ENCODE measurements around the gene CDK3.

Gene CDK3

DNA sequence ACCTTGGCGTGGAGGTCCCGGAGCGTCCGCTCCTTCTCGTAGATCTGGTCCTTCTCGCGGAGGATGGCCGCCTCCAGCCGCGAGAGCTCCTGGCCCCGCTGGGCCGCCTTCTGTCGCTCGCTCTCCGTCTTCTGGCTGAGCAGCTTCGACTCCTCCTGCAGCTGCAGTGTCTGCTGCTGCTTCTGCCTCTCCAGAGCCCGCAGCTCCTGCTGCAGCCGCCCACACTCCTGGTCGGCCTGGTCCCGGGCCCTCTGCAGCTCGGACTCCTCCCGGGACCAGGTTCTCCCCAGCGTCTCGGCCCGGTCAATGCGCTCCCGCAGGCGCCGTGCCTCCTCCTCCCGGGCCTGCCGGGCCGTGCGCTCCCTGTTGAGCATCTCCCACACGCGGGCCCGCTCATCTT is 7.6 kb downstream of the CDK3 start:
- no peak for DNase-seq
- WGBS (ENCODE audit: insufficient coverage): 97% methylated on average over 36 of the region's 36 CpGs
- H3K4me3 ChIP-seq (ENCODE audit: control insufficient read depth in 1 of 7, extremely low read depth in 1 of 7, insufficient read depth in 4 of 7, low read depth in 2 of 7, low read length in 6 of 7): no peak overlapping the region
- ChIA-PET CTCF (interaction anchor here (1.1 to 14.8 kb wide), 14 partner anchors 8 to 113 kb away, joined by 3 to 183 read pairs (median 4); partner anchors contain the start of genes CDK3, MRPL38 and TRIM65), POLR2A (no interaction called here)
- H3K27ac ChIP-seq (ENCODE audit: insufficient read depth in 1 of 2, low read depth in 1 of 2, low read length in 2 of 2, poor library complexity in 1 of 2, severe bottlenecking in 2 of 2): no peak overlapping the region
- H3K9me3 ChIP-seq (ENCODE audit: control extremely low read depth in 1 of 5, control insufficient read depth in 4 of 5, insufficient read depth in 2 of 5, low read depth in 1 of 5, low read length in 4 of 5): no peaks in the 10 kb centered on the region
- H3K4me1 ChIP-seq (ENCODE audit: control extremely low read depth in 1 of 4, control insufficient read depth in 4 of 4, insufficient read depth in 4 of 4, low read length in 3 of 4): peaks cover 0 to 9% (median 6%) of the 10 kb centered on the region in 4 experiments
- H3K27me3 ChIP-seq (replicated peaks in 2 of 5; ENCODE audit: control insufficient read depth in 4 of 5, insufficient read depth in 5 of 5, low read length in 4 of 5): no peaks in the 10 kb centered on the region
- peaks cover 0 to 17% (median 4%) of the 10 kb centered on the region in 4 experiments for H3K36me3 ChIP-seq (ENCODE audit: control insufficient read depth in 4 of 4, insufficient read depth in 4 of 4, low read length in 3 of 4)

DNA sequence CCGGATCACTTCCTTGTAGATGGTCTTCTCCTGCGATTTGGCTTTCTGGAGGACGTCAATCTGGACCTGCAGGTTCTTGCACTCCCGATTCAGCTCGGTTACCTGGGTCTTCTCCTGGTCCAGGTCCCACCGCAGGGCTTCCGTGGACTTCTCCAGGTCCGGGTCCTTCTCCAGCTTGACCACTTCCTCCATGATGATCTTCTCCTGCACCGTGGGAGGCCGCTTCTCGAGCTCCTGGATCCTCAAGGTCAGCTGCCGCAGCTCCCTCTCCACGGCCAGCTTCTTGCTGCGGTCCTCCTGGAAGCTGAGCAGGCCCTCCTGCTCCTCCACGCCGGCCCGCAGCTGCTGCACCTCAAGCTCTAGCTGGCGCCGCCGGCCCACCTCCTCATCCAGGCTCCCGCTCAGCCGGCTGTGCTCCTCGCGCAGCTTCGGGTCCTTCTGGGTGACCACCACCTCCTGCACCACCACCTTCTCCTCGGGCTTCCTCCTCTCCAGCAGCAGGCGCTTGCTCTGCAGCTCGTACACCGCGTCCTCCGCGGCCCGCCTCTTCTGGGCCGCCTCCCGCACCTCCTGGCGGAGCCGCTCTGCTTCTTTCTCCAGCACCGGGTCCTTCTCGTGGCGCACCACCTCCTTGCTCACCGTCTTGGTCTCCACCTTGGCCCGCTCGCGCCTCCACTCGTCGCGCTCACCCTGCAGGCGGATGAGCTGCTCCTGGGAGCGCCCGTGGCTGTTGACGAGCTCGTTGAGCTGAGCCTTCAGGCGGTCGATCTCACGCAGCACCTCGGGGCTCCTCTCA is 8.2 kb downstream of the CDK3 start:
- POLR2A ChIA-PET: interaction anchor here (1.1 kb wide), 1 partner anchor 112 kb away, joined by 3 read pairs; the partner anchor contains the start of gene TRIM65

DNA sequence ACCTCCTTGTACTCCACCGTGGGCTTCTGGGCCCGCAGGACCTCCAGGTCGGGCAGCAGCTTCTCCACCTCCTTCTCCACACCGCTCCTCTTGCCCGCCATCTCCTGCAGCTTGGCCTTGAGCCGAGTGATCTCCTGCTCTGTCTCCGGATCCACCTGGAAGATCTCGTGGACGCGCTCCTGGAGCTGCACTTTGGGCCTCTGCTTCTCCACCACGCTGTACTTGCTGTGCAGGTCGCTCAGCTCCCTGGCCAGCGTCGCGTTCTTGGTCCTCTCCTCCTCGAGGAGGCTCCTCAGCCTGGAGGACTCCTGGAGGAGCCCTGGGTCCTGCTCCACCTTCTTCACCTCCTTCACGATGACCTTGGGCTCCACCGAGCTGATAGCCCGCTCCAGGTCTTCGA is 8.8 kb downstream of the CDK3 start:
- H3K4me3 ChIP-seq (ENCODE audit: control insufficient read depth in 1 of 7, extremely low read depth in 1 of 7, insufficient read depth in 4 of 7, low read depth in 2 of 7, low read length in 6 of 7): no peak overlapping the region
- H3K36me3 ChIP-seq (ENCODE audit: control insufficient read depth in 4 of 4, insufficient read depth in 4 of 4, low read length in 3 of 4): peaks cover 0 to 13% (median 3%) of the 10 kb centered on the region in 4 experiments
- no peak for DNase-seq
- H3K27ac ChIP-seq (ENCODE audit: insufficient read depth in 1 of 2, low read depth in 1 of 2, low read length in 2 of 2, poor library complexity in 1 of 2, severe bottlenecking in 2 of 2): no peak overlapping the region
- H3K27me3 ChIP-seq (replicated peaks in 2 of 5; ENCODE audit: control insufficient read depth in 4 of 5, insufficient read depth in 5 of 5, low read length in 4 of 5): no peaks in the 10 kb centered on the region
- H3K9me3 ChIP-seq (ENCODE audit: control extremely low read depth in 1 of 5, control insufficient read depth in 4 of 5, insufficient read depth in 2 of 5, low read depth in 1 of 5, low read length in 4 of 5): no peaks in the 10 kb centered on the region
- ChIA-PET CTCF (interaction anchor here (0.6 to 14.8 kb wide), 13 partner anchors 7 to 209 kb away, joined by 3 to 183 read pairs (median 4); partner anchors contain the start of genes CDK3 and MRPL38), POLR2A (interaction anchor here (1.1 kb wide), 1 partner anchor 113 kb away, joined by 3 read pairs; the partner anchor contains the start of gene TRIM65)
- peaks cover 0 to 13% (median 9%) of the 10 kb centered on the region in 4 experiments for H3K4me1 ChIP-seq (ENCODE audit: control extremely low read depth in 1 of 4, control insufficient read depth in 4 of 4, insufficient read depth in 4 of 4, low read length in 3 of 4)
- WGBS (ENCODE audit: insufficient coverage): 96% methylated on average over 19 of the region's 20 CpGs

More for the DNA sequence above, 8.2 kb downstream of the CDK3 start:
- Histone ChIP-seq H3K4me1 (ENCODE audit: control extremely low read depth in 1 of 4, control insufficient read depth in 4 of 4, insufficient read depth in 4 of 4, low read length in 3 of 4) (peaks cover 0 to 9% (median 7%) of the 10 kb centered on the region in 4 experiments), H3K27ac (ENCODE audit: insufficient read depth in 1 of 2, low read depth in 1 of 2, low read length in 2 of 2, poor library complexity in 1 of 2, severe bottlenecking in 2 of 2) (no peak overlapping the region), H3K36me3 (ENCODE audit: control insufficient read depth in 4 of 4, insufficient read depth in 4 of 4, low read length in 3 of 4) (peaks cover 0 to 13% (median 3%) of the 10 kb centered on the region in 4 experiments), H3K9me3 (ENCODE audit: control extremely low read depth in 1 of 5, control insufficient read depth in 4 of 5, insufficient read depth in 2 of 5, low read depth in 1 of 5, low read length in 4 of 5) (no peaks in the 10 kb centered on the region), H3K4me3 (ENCODE audit: control insufficient read depth in 1 of 7, extremely low read depth in 1 of 7, insufficient read depth in 4 of 7, low read depth in 2 of 7, low read length in 6 of 7) (no peak overlapping the region), H3K27me3 (replicated peaks in 2 of 5; ENCODE audit: control insufficient read depth in 4 of 5, insufficient read depth in 5 of 5, low read length in 4 of 5) (no peaks in the 10 kb centered on the region)
- CTCF ChIA-PET: interaction anchor here (1.1 to 14.8 kb wide), 17 partner anchors 7 to 112 kb away, joined by 3 to 183 read pairs (median 5); partner anchors contain the start of genes CDK3, MRPL38 and TRIM65
- no peak for DNase-seq
- 98% methylated on average over 52 of the region's 56 CpGs for WGBS (ENCODE audit: insufficient coverage)

DNA sequence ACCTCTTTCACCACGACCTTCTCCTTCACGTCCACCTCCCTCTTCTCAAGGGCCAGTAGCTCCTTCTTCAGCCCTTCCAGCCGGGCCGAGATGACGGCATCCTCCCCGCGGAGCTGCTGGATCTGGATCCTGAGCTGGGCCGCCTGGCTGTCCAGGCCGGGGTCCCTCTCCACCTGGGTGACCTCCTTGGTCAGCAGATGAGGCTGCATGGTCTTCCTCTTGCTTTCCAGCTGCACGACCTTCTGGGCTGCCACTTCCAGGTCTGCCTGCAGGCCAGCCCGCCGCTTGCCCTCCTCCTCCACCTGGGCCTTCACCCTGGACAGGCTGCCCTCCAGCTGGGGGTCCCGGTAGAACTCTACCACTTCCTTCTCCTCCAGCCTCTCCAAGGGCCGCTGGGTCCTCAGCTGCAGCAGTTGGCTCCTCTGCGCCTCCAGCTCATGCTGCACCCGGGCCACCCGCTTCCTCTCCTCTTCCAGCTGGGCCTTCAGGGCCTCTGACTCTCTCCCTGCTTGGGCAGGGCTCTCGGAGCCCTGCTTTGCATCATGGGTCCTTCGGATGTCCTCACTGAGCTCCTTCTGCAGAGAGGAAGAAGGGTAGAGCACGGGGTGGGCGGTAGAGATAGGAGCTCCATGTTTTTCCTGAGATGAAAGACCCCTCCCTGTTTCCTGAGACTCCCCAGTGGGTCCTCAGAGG is 9.5 kb downstream of the CDK3 start:
- no peak for DNase-seq
- peaks cover 0 to 6% (median 3%) of the 10 kb centered on the region in 4 experiments for H3K36me3 ChIP-seq (ENCODE audit: control insufficient read depth in 4 of 4, insufficient read depth in 4 of 4, low read length in 3 of 4)
- POLR2A ChIA-PET: interaction anchor here (0.6 kb wide), 1 partner anchor 76 kb away, joined by 4 read pairs; no protein-coding TSS in a partner anchor

DNA sequence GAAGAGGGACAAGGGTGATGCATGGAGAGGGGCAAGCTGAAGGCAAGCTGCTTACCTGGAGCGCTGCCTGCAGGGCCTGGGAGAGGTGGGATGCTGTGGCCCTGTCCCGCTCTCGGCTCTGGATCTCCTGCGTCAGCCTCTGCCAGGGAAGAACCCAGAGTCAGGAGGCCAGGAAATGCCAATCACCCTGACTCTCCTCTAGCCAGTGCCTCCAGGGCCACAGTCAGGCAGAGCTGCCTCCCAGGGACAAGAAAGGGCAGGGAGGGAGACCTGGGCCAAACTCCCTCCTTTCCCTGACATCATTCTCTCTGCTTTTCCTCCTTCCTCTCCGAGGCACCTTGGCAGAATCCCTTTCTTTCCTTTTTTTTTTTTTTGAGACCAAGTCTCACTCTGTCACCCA is 11.3 kb downstream of the CDK3 start:
- peaks cover 0 to 6% (median 3%) of the 10 kb centered on the region in 4 experiments for H3K4me1 ChIP-seq (ENCODE audit: control extremely low read depth in 1 of 4, control insufficient read depth in 4 of 4, insufficient read depth in 4 of 4, low read length in 3 of 4)
- CTCF ChIA-PET: interaction anchor here (0.7 to 13.9 kb wide), 8 partner anchors 9 to 269 kb away, joined by 3 to 183 read pairs (median 4); partner anchors contain the start of gene CDK3
- DNase-seq: no peak
- 92% methylated on average over 5 of the region's 5 CpGs for whole genome bisulfite sequencing (ENCODE audit: insufficient coverage)
- H3K36me3 ChIP-seq (ENCODE audit: control insufficient read depth in 4 of 4, insufficient read depth in 4 of 4, low read length in 3 of 4): peaks cover 0 to 5% (median 0%) of the 10 kb centered on the region in 4 experiments
- no peak overlapping the region for H3K27ac ChIP-seq (ENCODE audit: insufficient read depth in 1 of 2, low read depth in 1 of 2, low read length in 2 of 2, poor library complexity in 1 of 2, severe bottlenecking in 2 of 2)
- H3K9me3 ChIP-seq (ENCODE audit: control extremely low read depth in 1 of 5, control insufficient read depth in 4 of 5, insufficient read depth in 2 of 5, low read depth in 1 of 5, low read length in 4 of 5): no peaks in the 10 kb centered on the region
- H3K27me3 ChIP-seq (replicated peaks in 2 of 5; ENCODE audit: control insufficient read depth in 4 of 5, insufficient read depth in 5 of 5, low read length in 4 of 5): no peaks in the 10 kb centered on the region
- POLR2A ChIA-PET: no interaction called here
- H3K4me3 ChIP-seq (ENCODE audit: control insufficient read depth in 1 of 7, extremely low read depth in 1 of 7, insufficient read depth in 4 of 7, low read depth in 2 of 7, low read length in 6 of 7): no peak overlapping the region

More for the DNA sequence above, 9.5 kb downstream of the CDK3 start:
- Histone ChIP-seq H3K4me3 (ENCODE audit: control insufficient read depth in 1 of 7, extremely low read depth in 1 of 7, insufficient read depth in 4 of 7, low read depth in 2 of 7, low read length in 6 of 7) (no peak overlapping the region), H3K9me3 (ENCODE audit: control extremely low read depth in 1 of 5, control insufficient read depth in 4 of 5, insufficient read depth in 2 of 5, low read depth in 1 of 5, low read length in 4 of 5) (no peaks in the 10 kb centered on the region), H3K27me3 (replicated peaks in 2 of 5; ENCODE audit: control insufficient read depth in 4 of 5, insufficient read depth in 5 of 5, low read length in 4 of 5) (no peaks in the 10 kb centered on the region), H3K4me1 (ENCODE audit: control extremely low read depth in 1 of 4, control insufficient read depth in 4 of 4, insufficient read depth in 4 of 4, low read length in 3 of 4) (peaks cover 0 to 14% (median 8%) of the 10 kb centered on the region in 4 experiments), H3K27ac (ENCODE audit: insufficient read depth in 1 of 2, low read depth in 1 of 2, low read length in 2 of 2, poor library complexity in 1 of 2, severe bottlenecking in 2 of 2) (no peak overlapping the region)
- CTCF ChIA-PET: interaction anchor here (0.6 to 13.9 kb wide), 14 partner anchors 8 to 210 kb away, joined by 3 to 183 read pairs (median 4); partner anchors contain the start of gene CDK3
- 89% methylated on average over 20 of the region's 21 CpGs for WGBS (ENCODE audit: insufficient coverage)

DNA sequence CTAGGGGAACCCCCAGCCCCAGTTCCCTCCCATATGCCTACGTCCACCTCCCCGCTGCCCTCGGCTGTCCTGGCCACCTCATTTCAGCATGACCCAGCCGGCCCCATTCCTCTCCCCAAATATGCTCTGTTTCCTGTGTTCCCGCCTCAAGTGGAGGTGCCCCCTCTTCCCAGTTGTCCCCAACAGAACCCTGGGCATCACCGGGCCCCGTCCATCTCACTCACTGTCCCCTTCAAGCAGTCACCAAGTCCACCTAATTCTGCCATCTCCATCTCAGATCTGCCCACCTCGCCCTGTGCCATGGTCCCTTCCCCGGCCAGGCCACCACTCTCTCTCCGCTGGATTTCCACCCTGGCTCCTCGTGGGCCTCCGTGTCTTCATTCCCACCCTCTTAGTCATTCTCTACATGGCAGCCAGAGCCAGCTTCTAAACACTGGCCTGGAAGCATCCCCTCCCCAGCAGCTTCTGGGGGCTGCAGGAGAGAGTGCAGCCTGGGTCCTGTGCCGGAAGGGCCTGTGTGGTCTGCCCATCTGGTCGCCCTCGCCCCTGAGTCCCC is 12.8 kb downstream of the CDK3 start:
- no peak for DNase-seq
- ChIA-PET CTCF (interaction anchor here (0.8 to 13.9 kb wide), 23 partner anchors 10 to 276 kb away, joined by 3 to 183 read pairs (median 4); partner anchors contain the start of genes CDK3 and SRP68), POLR2A (no interaction called here)
- H3K9me3 ChIP-seq (ENCODE audit: control extremely low read depth in 1 of 5, control insufficient read depth in 4 of 5, insufficient read depth in 2 of 5, low read depth in 1 of 5, low read length in 4 of 5): no peaks in the 10 kb centered on the region
- WGBS (ENCODE audit: insufficient coverage): 93% methylated on average over 13 of the region's 15 CpGs
- no peaks in the 10 kb centered on the region for H3K27me3 ChIP-seq (replicated peaks in 2 of 5; ENCODE audit: control insufficient read depth in 4 of 5, insufficient read depth in 5 of 5, low read length in 4 of 5)
- H3K4me1 ChIP-seq (ENCODE audit: control extremely low read depth in 1 of 4, control insufficient read depth in 4 of 4, insufficient read depth in 4 of 4, low read length in 3 of 4): peaks cover 0 to 6% (median 3%) of the 10 kb centered on the region in 4 experiments
- no peak overlapping the region for H3K27ac ChIP-seq (ENCODE audit: insufficient read depth in 1 of 2, low read depth in 1 of 2, low read length in 2 of 2, poor library complexity in 1 of 2, severe bottlenecking in 2 of 2)
- peaks cover 0 to 3% (median 1%) of the 10 kb centered on the region in 4 experiments for H3K36me3 ChIP-seq (ENCODE audit: control insufficient read depth in 4 of 4, insufficient read depth in 4 of 4, low read length in 3 of 4)
- H3K4me3 ChIP-seq (ENCODE audit: control insufficient read depth in 1 of 7, extremely low read depth in 1 of 7, insufficient read depth in 4 of 7, low read depth in 2 of 7, low read length in 6 of 7): no peak overlapping the region
